ENCODE data around the gene FAM187B.

- no peak for TF ChIP-seq CTCF (IDR thresholded peaks at IDR 0.05; ENCODE audit: insufficient read depth, low read depth, low read length)
- TF ChIP-seq EZH2 (IDR thresholded peaks at IDR 0.05; ENCODE audit: insufficient read depth, low read length) = no peak
Measured at GRCh38 chr19:35251456-35251855, 22.9 kb upstream of the FAM187B start.

All from astrocyte (in vitro differentiated cells and primary cell).